Measurements from ENCODE around the gene SLC25A45.

GRCh38 chr11:65378928-65379638, 3.4 kb downstream of the SLC25A45 start:
- TF ChIP-seq, protein P1, sequence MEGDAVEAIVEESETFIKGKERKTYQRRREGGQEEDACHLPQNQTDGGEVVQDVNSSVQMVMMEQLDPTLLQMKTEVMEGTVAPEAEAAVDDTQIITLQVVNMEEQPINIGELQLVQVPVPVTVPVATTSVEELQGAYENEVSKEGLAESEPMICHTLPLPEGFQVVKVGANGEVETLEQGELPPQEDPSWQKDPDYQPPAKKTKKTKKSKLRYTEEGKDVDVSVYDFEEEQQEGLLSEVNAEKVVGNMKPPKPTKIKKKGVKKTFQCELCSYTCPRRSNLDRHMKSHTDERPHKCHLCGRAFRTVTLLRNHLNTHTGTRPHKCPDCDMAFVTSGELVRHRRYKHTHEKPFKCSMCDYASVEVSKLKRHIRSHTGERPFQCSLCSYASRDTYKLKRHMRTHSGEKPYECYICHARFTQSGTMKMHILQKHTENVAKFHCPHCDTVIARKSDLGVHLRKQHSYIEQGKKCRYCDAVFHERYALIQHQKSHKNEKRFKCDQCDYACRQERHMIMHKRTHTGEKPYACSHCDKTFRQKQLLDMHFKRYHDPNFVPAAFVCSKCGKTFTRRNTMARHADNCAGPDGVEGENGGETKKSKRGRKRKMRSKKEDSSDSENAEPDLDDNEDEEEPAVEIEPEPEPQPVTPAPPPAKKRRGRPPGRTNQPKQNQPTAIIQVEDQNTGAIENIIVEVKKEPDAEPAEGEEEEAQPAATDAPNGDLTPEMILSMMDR (IDR thresholded peaks at IDR 0.05): no peak
- TF ChIP-seq, protein P2, sequence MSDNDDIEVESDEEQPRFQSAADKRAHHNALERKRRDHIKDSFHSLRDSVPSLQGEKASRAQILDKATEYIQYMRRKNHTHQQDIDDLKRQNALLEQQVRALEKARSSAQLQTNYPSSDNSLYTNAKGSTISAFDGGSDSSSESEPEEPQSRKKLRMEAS (IDR thresholded peaks at IDR 0.05): no peak
- TF ChIP-seq RAD21 (conservative IDR thresholded peaks at IDR 0.05 in 1 of 2, IDR thresholded peaks at IDR 0.05 in 1 of 2) (no peak), NR3C1 (IDR thresholded peaks at IDR 0.05) (no peak), NFE2L2 (conservative IDR thresholded peaks at IDR 0.05; ENCODE audit: low read length) (no peak)

Data from A549 (cell line).